H9 (cell line): ENCODE data around the gene FAM217B. TPM values are rescaled to one million over a fixed set of nuclear protein-coding genes. Genes with fewer than 3 reads are reported as not detected.

Source experiments
- DNase-seq: peaks from one replicate; pipeline ENCODE4 v3.0.0-alpha.2; 2017
- H2AFZ ChIP-seq: one replicate; pipeline ENCODE4 v1.6.1; 2013; ENCODE audit warnings: mild to moderate bottlenecking, low read length, control low read depth, moderate library complexity
- H2AK5ac ChIP-seq: 2 replicates; pipeline ENCODE4 v1.6.1; 2013; ENCODE audit warnings: low read length, control low read depth, mixed read lengths; ENCODE audit not compliant: insufficient read length
- H2BK120ac ChIP-seq: one replicate; pipeline ENCODE4 v1.6.1; 2013; ENCODE audit warnings: low read depth, mild to moderate bottlenecking, low read length, control low read depth, inconsistent platforms; ENCODE audit not compliant: poor library complexity, severe bottlenecking
- H2BK12ac ChIP-seq: 2 replicates; pipeline ENCODE4 v1.6.1; 2013; ENCODE audit warnings: low read length, control low read depth, mixed read lengths, low read depth; ENCODE audit not compliant: insufficient read length
- H2BK15ac ChIP-seq: 2 replicates; pipeline ENCODE4 v1.6.1; 2013; ENCODE audit warnings: low read depth, low read length, control low read depth
- H2BK20ac ChIP-seq: one replicate; pipeline ENCODE4 v1.6.1; 2013; ENCODE audit warnings: low read depth, mild to moderate bottlenecking, low read length, control low read depth, inconsistent platforms; ENCODE audit not compliant: poor library complexity, severe bottlenecking
- H2BK5ac ChIP-seq: 2 replicates; pipeline ENCODE4 v1.6.1; 2013; ENCODE audit warnings: low read length, control low read depth, mixed read lengths; ENCODE audit not compliant: insufficient read length
- H3K14ac ChIP-seq: 2 replicates; pipeline ENCODE4 v1.6.1; 2013; ENCODE audit warnings: low read length, control low read depth; ENCODE audit not compliant: insufficient read depth
- H3K18ac ChIP-seq: 2 replicates; pipeline ENCODE4 v1.6.1; 2013; ENCODE audit warnings: low read depth, mild to moderate bottlenecking, mixed read lengths, low read length, control low read depth; ENCODE audit not compliant: insufficient read length
- H3K23ac ChIP-seq: 2 replicates; pipeline ENCODE4 v1.6.1; 2013; ENCODE audit warnings: low read length, control low read depth, mixed read lengths, low read depth; ENCODE audit not compliant: insufficient read length
- H3K23me2 ChIP-seq: 2 replicates; pipeline ENCODE4 v1.6.1; 2013; ENCODE audit warnings: low read depth, mild to moderate bottlenecking, mixed read lengths, low read length, control low read depth; ENCODE audit not compliant: insufficient read length, poor library complexity, severe bottlenecking
- H3K27ac ChIP-seq: 2 replicates; pipeline ENCODE4 v1.5.1; 2013; ENCODE audit warnings: low read length, control low read depth, mixed read lengths, low read depth; ENCODE audit not compliant: insufficient read length
- H3K27me3 ChIP-seq: 2 replicates; pipeline ENCODE4 v1.6.1; 2013; ENCODE audit warnings: low read length, control low read depth, inconsistent platforms; ENCODE audit not compliant: insufficient read depth
- H3K4ac ChIP-seq: 2 replicates; pipeline ENCODE4 v1.6.1; 2013; ENCODE audit warnings: low read depth, mild to moderate bottlenecking, control low read depth, inconsistent platforms, low read length, moderate library complexity
- H3K4me1 ChIP-seq: 2 replicates; pipeline ENCODE4 v1.6.1; 2013; ENCODE audit warnings: low read length, control low read depth, inconsistent platforms; ENCODE audit not compliant: insufficient read depth
- H3K4me2 ChIP-seq: 2 replicates; pipeline ENCODE4 v1.6.1; 2013; ENCODE audit warnings: low read length, control low read depth, mixed read lengths; ENCODE audit not compliant: insufficient read length, insufficient read depth
- H3K56ac ChIP-seq: 2 replicates; pipeline ENCODE4 v1.6.1; 2013; ENCODE audit warnings: low read depth, mild to moderate bottlenecking, mixed read lengths, low read length, control low read depth; ENCODE audit not compliant: insufficient read length
- H3K79me1 ChIP-seq: 2 replicates; pipeline ENCODE4 v1.6.1; 2013; ENCODE audit warnings: low read depth, mild to moderate bottlenecking, moderate library complexity, low read length, control low read depth, inconsistent platforms; ENCODE audit not compliant: insufficient read depth, poor library complexity, severe bottlenecking
- H3K79me2 ChIP-seq: 2 replicates; pipeline ENCODE4 v1.6.1; 2013; ENCODE audit warnings: low read length, control low read depth, inconsistent platforms; ENCODE audit not compliant: insufficient read depth
- H3K9ac ChIP-seq: 2 replicates; pipeline ENCODE4 v1.6.1; 2013; ENCODE audit warnings: low read length, control low read depth, mixed read lengths; ENCODE audit not compliant: insufficient read length; ENCODE audit errors: extremely low read depth
- H3K9me3 ChIP-seq: one replicate; pipeline ENCODE4 v1.6.1; 2013; ENCODE audit warnings: low read depth, low read length, inconsistent platforms; ENCODE audit not compliant: control insufficient read depth
- H3T11ph ChIP-seq: one replicate; pipeline ENCODE4 v1.6.1; 2013; ENCODE audit warnings: mild to moderate bottlenecking, low read length, control low read depth, inconsistent platforms
- H4K20me1 ChIP-seq: one replicate; pipeline ENCODE4 v1.6.1; 2013; ENCODE audit not compliant: control insufficient read depth, insufficient read length, insufficient read depth
- H4K5ac ChIP-seq: 2 replicates; pipeline ENCODE4 v1.6.1; 2013; ENCODE audit warnings: low read depth, mild to moderate bottlenecking, mixed read lengths, low read length, control low read depth; ENCODE audit not compliant: insufficient read length
- H4K8ac ChIP-seq: replicated peaks from 2 replicates; pipeline ENCODE4 v1.6.1; 2013; ENCODE audit warnings: low read length, control low read depth, mixed read lengths, low read depth; ENCODE audit not compliant: insufficient read length
- H4K91ac ChIP-seq: 2 replicates; pipeline ENCODE4 v1.6.1; 2013; ENCODE audit warnings: low read depth, mild to moderate bottlenecking, moderate library complexity, mixed read lengths, low read length, control low read depth; ENCODE audit not compliant: insufficient read length
- H3K27ac Mint-ChIP-seq, 3 experiments: 2 replicates in 2 of 3; 3 replicates in 1 of 3; pipeline ENCODE4 v1.8.0; 2020 to 2021; ENCODE audit warnings: mixed read lengths in 3 of 3, mild to moderate bottlenecking in 1 of 3, moderate library complexity in 1 of 3
- H3K27me3 Mint-ChIP-seq: 2 replicates; pipeline ENCODE4 v1.8.0; 2021; ENCODE audit warnings: low read depth, mild to moderate bottlenecking, moderate library complexity, mixed read lengths
- H3K36me3 Mint-ChIP-seq, 3 experiments: 2 replicates in 2 of 3; 3 replicates in 1 of 3; pipeline ENCODE4 v1.8.0; 2020 to 2021; ENCODE audit warnings: low read depth in 3 of 3, mixed read lengths in 3 of 3; ENCODE audit not compliant: insufficient read depth in 1 of 3
- H3K4me1 Mint-ChIP-seq, 2 experiments: 2 replicates each; pipeline ENCODE4 v1.8.0; 2020; ENCODE audit warnings: mixed read lengths in 2 of 2
- H3K4me3 Mint-ChIP-seq, 2 experiments: 2 replicates in 1 of 2; 3 replicates in 1 of 2; pipeline ENCODE4 v1.8.0; 2020 to 2021; ENCODE audit warnings: mild to moderate bottlenecking in 2 of 2, mixed read lengths in 2 of 2, moderate library complexity in 1 of 2
- H3K9me3 Mint-ChIP-seq, 2 experiments: 2 replicates in 1 of 2; 3 replicates in 1 of 2; pipeline ENCODE4 v1.8.0; 2020; ENCODE audit warnings: mild to moderate bottlenecking in 2 of 2, mixed read lengths in 2 of 2, moderate library complexity in 1 of 2
- total RNA-seq: library from RNA; stranded (reverse); gene quantifications from 2 replicates; pipeline ENCODE4 v1.2.1, GENCODE V29; 2021
- TF ChIP-seq, protein P1 (sequence below): fragments of 200-600 bp; sonication (generic); conservative IDR thresholded peaks from 3 replicates; pipeline ENCODE4 v1.8.0; 2021; ENCODE audit warnings: antibody characterized with exemption, mild to moderate bottlenecking

The FAM217B gene
- total RNA-seq, 1 experiment from 2014 or later, result 24.5 TPM

GRCh38 chr20:59925899-59926298, 14.3 kb upstream of the FAM217B start:
- Mint-ChIP-seq H3K4me1 (peaks cover 0 to 7% of the 10 kb centered on the region in 2 experiments; a peak in 2 of 4 replicates), H3K36me3 (no peaks in the 10 kb centered on the region), H3K27ac (no peak overlapping the region), H3K9me3 (no peaks in the 10 kb centered on the region), H3K27me3 (peaks cover 2% of the 10 kb centered on the region), H3K4me3 (no peak overlapping the region)
- no peak overlapping the region for H4K8ac ChIP-seq
- H3T11ph ChIP-seq, result no peak overlapping the region
- no peak overlapping the region for H2BK120ac ChIP-seq
- no peaks in the 10 kb centered on the region for H4K20me1 ChIP-seq
- TF ChIP-seq, protein P1, sequence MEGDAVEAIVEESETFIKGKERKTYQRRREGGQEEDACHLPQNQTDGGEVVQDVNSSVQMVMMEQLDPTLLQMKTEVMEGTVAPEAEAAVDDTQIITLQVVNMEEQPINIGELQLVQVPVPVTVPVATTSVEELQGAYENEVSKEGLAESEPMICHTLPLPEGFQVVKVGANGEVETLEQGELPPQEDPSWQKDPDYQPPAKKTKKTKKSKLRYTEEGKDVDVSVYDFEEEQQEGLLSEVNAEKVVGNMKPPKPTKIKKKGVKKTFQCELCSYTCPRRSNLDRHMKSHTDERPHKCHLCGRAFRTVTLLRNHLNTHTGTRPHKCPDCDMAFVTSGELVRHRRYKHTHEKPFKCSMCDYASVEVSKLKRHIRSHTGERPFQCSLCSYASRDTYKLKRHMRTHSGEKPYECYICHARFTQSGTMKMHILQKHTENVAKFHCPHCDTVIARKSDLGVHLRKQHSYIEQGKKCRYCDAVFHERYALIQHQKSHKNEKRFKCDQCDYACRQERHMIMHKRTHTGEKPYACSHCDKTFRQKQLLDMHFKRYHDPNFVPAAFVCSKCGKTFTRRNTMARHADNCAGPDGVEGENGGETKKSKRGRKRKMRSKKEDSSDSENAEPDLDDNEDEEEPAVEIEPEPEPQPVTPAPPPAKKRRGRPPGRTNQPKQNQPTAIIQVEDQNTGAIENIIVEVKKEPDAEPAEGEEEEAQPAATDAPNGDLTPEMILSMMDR, result no peak
- H2AK5ac ChIP-seq, result no peak overlapping the region
- no peaks in the 10 kb centered on the region for H3K4me1 ChIP-seq
- H3K18ac ChIP-seq, result no peak overlapping the region
- no peaks in the 10 kb centered on the region for H3K9me3 ChIP-seq
- no peak overlapping the region for H2BK5ac ChIP-seq
- no peak overlapping the region for H2AFZ ChIP-seq
- no peak overlapping the region for H2BK20ac ChIP-seq
- no peak overlapping the region for H3K23ac ChIP-seq
- H3K23me2 ChIP-seq, result no peaks in the 10 kb centered on the region
- H3K79me2 ChIP-seq, result no peaks in the 10 kb centered on the region
- H2BK15ac ChIP-seq, result no peak overlapping the region
- H3K79me1 ChIP-seq, result no peaks in the 10 kb centered on the region
- H4K91ac ChIP-seq, result no peak overlapping the region
- no peak overlapping the region for H3K14ac ChIP-seq
- H3K9ac ChIP-seq, result no peak overlapping the region
- DNase-seq, result no peak
- H3K4me2 ChIP-seq, result no peak overlapping the region
- H4K5ac ChIP-seq, result no peak overlapping the region
- no peaks in the 10 kb centered on the region for H3K27me3 ChIP-seq
- no peak overlapping the region for H3K4ac ChIP-seq
- H2BK12ac ChIP-seq, result no peak overlapping the region
- H3K56ac ChIP-seq, result no peak overlapping the region
- no peak overlapping the region for H3K27ac ChIP-seq
